ENCODE measurements around the gene SIRT1. TPM values are rescaled to one million over a fixed set of nuclear protein-coding genes. Genes with fewer than 3 reads are reported as not detected.
A peak's percentile ranks its signal among the peaks of the same experiment; 100 is the strongest.

SIRT1 gene
- total RNA-seq, 1 donor from 2014 or later, result 25.6 TPM

GRCh38 chr10:67912331-67912946, 28.0 kb downstream of the SIRT1 start:
- H3K27ac Mint-ChIP-seq (ENCODE audit: unreplicated experiment), result no peak overlapping the region
- H3K9me3 Mint-ChIP-seq (ENCODE audit: unreplicated experiment), result no peaks in the 10 kb centered on the region
- TF ChIP-seq CTCF (IDR thresholded peaks at IDR 0.05), result no peak
- H3K4me1 Mint-ChIP-seq (ENCODE audit: unreplicated experiment), result peaks cover 8% of the 10 kb centered on the region
- no peak for DNase-seq (ENCODE audit: extremely low spot score, unreplicated experiment)
- H3K4me3 Mint-ChIP-seq (ENCODE audit: unreplicated experiment), result no peak overlapping the region
- peaks cover 66% of the 10 kb centered on the region for H3K36me3 Mint-ChIP-seq (ENCODE audit: unreplicated experiment)
- no peaks in the 10 kb centered on the region for H3K27me3 Mint-ChIP-seq (ENCODE audit: unreplicated experiment)

- DNase-seq (ENCODE audit: extremely low spot score, unreplicated experiment), result no peak
- no peaks in the 10 kb centered on the region for H3K27me3 Mint-ChIP-seq (ENCODE audit: unreplicated experiment)
- H3K36me3 Mint-ChIP-seq (ENCODE audit: unreplicated experiment), result peaks cover 49% of the 10 kb centered on the region
- H3K4me1 Mint-ChIP-seq (ENCODE audit: unreplicated experiment), result peaks cover 8% of the 10 kb centered on the region
- H3K27ac Mint-ChIP-seq (ENCODE audit: unreplicated experiment), result no peak overlapping the region
- no peaks in the 10 kb centered on the region for H3K9me3 Mint-ChIP-seq (ENCODE audit: unreplicated experiment)
- no peak overlapping the region for H3K4me3 Mint-ChIP-seq (ENCODE audit: unreplicated experiment)
- TF ChIP-seq CTCF (IDR thresholded peaks at IDR 0.05), result no peak
These were observed 30.4 kb downstream of the SIRT1 start for GRCh38 chr10:67914777-67915340.

- Mint-ChIP-seq H3K27me3 (ENCODE audit: unreplicated experiment) (no peaks in the 10 kb centered on the region), H3K4me3 (ENCODE audit: unreplicated experiment) (no peak overlapping the region), H3K4me1 (ENCODE audit: unreplicated experiment) (peaks cover 8% of the 10 kb centered on the region), H3K36me3 (ENCODE audit: unreplicated experiment) (peaks cover 43% of the 10 kb centered on the region), H3K27ac (ENCODE audit: unreplicated experiment) (peak overlapping the region; percentile 16), H3K9me3 (ENCODE audit: unreplicated experiment) (no peaks in the 10 kb centered on the region)
- TF ChIP-seq CTCF (IDR thresholded peaks at IDR 0.05), result no peak
- DNase-seq (ENCODE audit: extremely low spot score, unreplicated experiment), result no peak
These were observed 32.7 kb downstream of the SIRT1 start for GRCh38 chr10:67917169-67917568.

GRCh38 chr10:67917679-67918078, 33.2 kb downstream of the SIRT1 start:
- H3K9me3 Mint-ChIP-seq (ENCODE audit: unreplicated experiment), result no peaks in the 10 kb centered on the region
- no peaks in the 10 kb centered on the region for H3K27me3 Mint-ChIP-seq (ENCODE audit: unreplicated experiment)
- H3K36me3 Mint-ChIP-seq (ENCODE audit: unreplicated experiment), result peaks cover 38% of the 10 kb centered on the region
- H3K4me3 Mint-ChIP-seq (ENCODE audit: unreplicated experiment), result no peak overlapping the region
- H3K27ac Mint-ChIP-seq (ENCODE audit: unreplicated experiment), result peak overlapping the region; percentile 16
- no peak for DNase-seq (ENCODE audit: extremely low spot score, unreplicated experiment)
- peaks cover 4% of the 10 kb centered on the region for H3K4me1 Mint-ChIP-seq (ENCODE audit: unreplicated experiment)
- no peak for TF ChIP-seq CTCF (IDR thresholded peaks at IDR 0.05)

GRCh38 chr10:67921065-67921464, 36.6 kb downstream of the SIRT1 start:
- H3K27me3 Mint-ChIP-seq (ENCODE audit: unreplicated experiment), result no peaks in the 10 kb centered on the region
- no peak for TF ChIP-seq CTCF (IDR thresholded peaks at IDR 0.05)
- DNase-seq (ENCODE audit: extremely low spot score, unreplicated experiment), result no peak
- no peak overlapping the region for H3K27ac Mint-ChIP-seq (ENCODE audit: unreplicated experiment)
- H3K4me3 Mint-ChIP-seq (ENCODE audit: unreplicated experiment), result no peak overlapping the region
- H3K36me3 Mint-ChIP-seq (ENCODE audit: unreplicated experiment), result peaks cover 33% of the 10 kb centered on the region
- no peaks in the 10 kb centered on the region for H3K4me1 Mint-ChIP-seq (ENCODE audit: unreplicated experiment)
- no peaks in the 10 kb centered on the region for H3K9me3 Mint-ChIP-seq (ENCODE audit: unreplicated experiment)

Measured in osteocyte (in vitro differentiated cells).